ENCODE data around the gene CD22.

CD22 gene

DNA sequence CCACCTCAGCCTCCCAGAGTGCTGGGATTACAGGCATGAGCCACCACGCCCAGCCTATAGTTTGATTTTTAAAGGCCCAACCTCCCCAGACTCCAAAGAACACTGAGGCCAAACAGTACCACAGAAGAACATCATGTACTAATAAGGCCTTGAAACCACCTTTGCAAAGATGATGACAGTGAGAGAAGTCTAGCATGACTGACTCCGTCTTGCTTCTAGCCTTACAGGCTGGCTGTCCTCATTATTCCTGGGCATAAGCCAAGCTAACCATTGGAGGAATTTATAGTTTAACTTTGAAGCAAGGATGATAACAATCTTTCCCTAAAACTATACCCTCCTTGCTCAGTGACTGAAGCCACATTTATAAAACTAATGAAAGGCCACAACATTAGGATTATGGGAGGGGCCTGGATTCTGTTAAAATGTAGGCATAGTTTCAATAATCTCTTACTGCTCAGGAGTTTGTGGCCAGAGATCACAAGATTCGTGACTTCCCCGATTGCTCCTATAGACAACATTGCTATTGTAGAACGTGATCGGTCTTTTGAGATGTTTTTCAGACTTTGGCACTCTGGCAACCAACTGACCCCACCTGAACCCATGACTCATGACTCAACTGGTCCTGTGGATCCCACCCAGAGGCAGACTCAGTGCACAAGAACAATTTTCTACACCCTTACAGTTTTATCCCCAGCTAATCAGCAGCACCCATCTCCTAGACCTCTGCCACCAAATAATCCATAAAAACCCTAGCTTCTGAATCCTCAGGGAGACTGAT is 59.5 kb downstream of the CD22 start:
- DNase-seq (ENCODE audit: extremely low spot score), result no peak
- CTCF ChIA-PET, result no interaction called here
- no peak for TF ChIP-seq PKNOX1 (IDR thresholded peaks at IDR 0.05)
- no peak for TF ChIP-seq LEF1 (IDR thresholded peaks at IDR 0.05; ENCODE audit: borderline replicate concordance)
- TF ChIP-seq FOXA1 (IDR thresholded peaks at IDR 0.05), result no peak
- no peak for TF ChIP-seq HDGF (IDR thresholded peaks at IDR 0.05; ENCODE audit: borderline replicate concordance)
- no peak for TF ChIP-seq BHLHE40 (IDR thresholded peaks at IDR 0.05; ENCODE audit: borderline replicate concordance)
- no peak for TF ChIP-seq NFRKB (IDR thresholded peaks at IDR 0.05)
- no peak for TF ChIP-seq CTBP1 (IDR thresholded peaks at IDR 0.05; ENCODE audit: borderline replicate concordance)
- no peak for TF ChIP-seq TARDBP (IDR thresholded peaks at IDR 0.05)
- TF ChIP-seq FOXK2 (IDR thresholded peaks at IDR 0.05), result no peak
- POLR2A ChIA-PET, result no interaction called here

GRCh38 chr19:35389192-35389861 is 60.3 kb downstream of the CD22 start:
- no peak for DNase-seq (ENCODE audit: extremely low spot score)
- TF ChIP-seq SP1 (IDR thresholded peaks at IDR 0.05) (no peak), ARNT (IDR thresholded peaks at IDR 0.05) (no peak), FOXM1 (IDR thresholded peaks at IDR 0.05; ENCODE audit: borderline replicate concordance) (no peak), SUZ12 (IDR thresholded peaks at IDR 0.05) (no peak), ELF4 (IDR thresholded peaks at IDR 0.05) (no peak), L3MBTL2 (conservative IDR thresholded peaks at IDR 0.05) (no peak), HDGF (IDR thresholded peaks at IDR 0.05; ENCODE audit: borderline replicate concordance) (no peak), CTBP1 (IDR thresholded peaks at IDR 0.05; ENCODE audit: borderline replicate concordance) (no peak), FOXA1 (IDR thresholded peaks at IDR 0.05) (no peak), FOXK2 (IDR thresholded peaks at IDR 0.05) (no peak), PKNOX1 (IDR thresholded peaks at IDR 0.05) (no peak), NFRKB (IDR thresholded peaks at IDR 0.05) (no peak), TARDBP (IDR thresholded peaks at IDR 0.05) (no peak), BHLHE40 (IDR thresholded peaks at IDR 0.05; ENCODE audit: borderline replicate concordance) (no peak), ZNF384 (IDR thresholded peaks at IDR 0.05) (no peak), LEF1 (IDR thresholded peaks at IDR 0.05; ENCODE audit: borderline replicate concordance) (no peak)
- CTCF ChIA-PET, result no interaction called here
- POLR2A ChIA-PET, result no interaction called here

DNA sequence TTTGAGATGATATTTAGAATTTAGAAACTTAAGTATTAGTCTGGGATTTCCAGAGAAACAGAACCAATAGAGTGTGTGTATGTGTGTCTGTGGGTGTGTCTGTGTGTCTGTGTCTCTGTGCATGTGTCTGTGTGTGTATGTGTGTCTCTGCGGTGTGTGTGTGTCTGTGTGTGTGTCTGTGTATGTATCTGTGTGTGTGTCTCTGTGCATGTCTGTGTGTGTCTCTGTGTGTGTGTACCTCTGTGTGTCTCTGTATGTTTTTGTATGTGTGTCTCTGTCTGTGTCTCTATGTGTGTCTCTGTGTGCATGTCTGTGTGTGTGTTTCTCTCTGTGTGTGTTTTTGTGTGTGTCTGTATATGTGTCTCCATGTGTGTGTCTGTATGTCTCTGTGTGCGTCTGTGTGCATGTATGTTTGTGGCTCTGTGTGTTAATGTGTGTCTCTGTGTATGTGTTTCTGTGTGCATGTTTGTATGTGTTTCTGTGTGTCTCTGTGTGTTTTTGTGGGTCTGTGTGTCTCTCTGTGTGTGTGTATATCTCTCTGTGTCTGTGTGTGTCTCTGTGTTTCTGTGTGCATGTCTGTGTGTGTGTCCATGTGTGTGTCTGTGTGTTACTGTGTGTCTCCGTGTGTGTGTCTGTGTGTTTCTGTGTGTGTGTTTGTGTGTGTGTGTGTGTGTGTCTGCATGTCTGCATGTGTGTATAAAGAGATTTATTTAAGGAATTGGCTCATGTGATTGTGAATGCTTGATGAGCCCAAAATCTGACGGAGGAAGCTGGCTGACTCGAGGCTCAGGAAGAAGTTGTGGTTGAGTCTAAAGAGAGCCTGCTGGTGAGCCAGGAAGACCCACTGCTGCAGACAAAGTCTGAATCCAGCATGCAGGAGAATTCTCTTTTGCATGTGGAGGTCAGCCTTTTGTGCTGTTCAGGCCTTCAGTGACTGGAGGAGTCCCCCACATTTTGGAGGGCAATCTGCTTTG is 64.0 kb downstream of the CD22 start:
- CTCF ChIA-PET, result no interaction called here
- TF ChIP-seq ARNT (IDR thresholded peaks at IDR 0.05) (no peak), TARDBP (IDR thresholded peaks at IDR 0.05) (0 out of 2 replicates have a peak, but pooled peaks have one; percentile 25)
- DNase-seq (ENCODE audit: extremely low spot score), result no peak
- POLR2A ChIA-PET, result no interaction called here

DNA sequence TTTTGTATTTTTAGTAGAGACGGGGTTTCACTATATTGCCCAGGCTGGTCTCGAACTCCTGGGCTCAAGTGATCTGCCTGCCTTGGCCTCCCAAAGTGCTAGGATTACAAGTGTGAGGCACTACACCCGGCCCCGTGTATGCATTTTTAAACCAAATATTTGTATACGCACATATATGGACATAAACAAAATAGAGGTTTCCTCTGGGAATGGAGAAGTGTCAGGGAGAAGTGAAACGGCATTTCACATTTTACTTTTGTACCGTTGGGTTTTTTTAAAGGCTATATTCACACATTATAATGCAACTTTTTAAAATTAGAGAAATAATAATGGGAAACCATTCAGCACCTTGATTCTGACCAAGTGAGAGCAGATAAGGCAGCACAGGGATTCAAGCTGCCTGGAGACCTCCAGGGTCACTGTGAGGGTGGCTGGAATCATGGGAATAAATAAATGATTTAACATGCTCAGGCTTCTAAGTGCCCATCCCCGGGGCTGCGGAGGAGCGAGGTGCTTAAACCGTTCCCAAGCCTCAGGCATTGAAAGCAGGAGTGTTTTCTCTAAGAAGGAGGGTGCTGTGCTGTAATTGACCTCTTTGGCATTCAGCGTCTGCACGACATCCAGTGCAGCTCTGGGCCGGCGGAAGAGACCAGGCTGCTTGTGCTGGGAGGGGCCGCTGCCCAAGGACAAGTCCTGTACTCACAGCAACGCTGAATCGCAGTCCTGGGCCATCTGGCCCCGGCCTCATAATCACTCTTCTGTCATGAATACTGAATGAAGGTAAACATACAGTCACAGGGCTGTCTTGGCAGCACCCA is 66.6 kb downstream of the CD22 start:
- CTCF ChIA-PET, result no interaction called here
- DNase-seq (ENCODE audit: extremely low spot score), result no peak

DNA sequence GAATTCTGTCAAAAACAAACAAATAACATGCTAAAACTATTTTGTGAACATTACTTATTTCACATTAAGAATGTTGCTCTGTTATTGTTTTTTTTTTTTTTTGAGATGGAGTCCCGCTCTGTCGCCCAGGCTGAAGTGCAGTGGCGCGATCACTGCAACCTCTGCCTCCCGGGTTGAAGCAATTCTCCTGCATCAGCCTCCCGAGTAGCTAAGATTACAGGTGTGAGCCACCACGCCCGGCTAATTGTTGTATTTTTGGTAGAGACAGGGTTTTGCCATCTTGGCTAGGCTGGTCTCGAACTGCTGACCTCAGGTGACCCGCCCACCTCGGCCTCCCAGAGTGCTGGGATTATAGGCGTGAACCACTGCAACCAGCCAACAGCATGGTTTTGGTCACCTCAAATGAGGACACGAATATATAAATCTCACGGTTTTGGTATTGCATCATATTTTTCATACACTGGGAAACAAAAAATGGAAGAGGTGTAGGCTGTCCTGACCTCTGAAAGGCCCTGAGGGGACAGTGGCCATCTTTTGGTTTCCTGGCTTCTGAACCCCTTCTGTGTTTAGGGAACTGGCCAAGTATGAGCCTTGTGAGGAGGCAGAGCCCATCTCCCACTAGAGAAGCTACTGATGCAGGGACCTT is 67.4 kb downstream of the CD22 start:
- POLR2A ChIA-PET, result no interaction called here
- CTCF ChIA-PET, result no interaction called here
- TF ChIP-seq CTBP1 (IDR thresholded peaks at IDR 0.05; ENCODE audit: borderline replicate concordance) (no peak), BHLHE40 (IDR thresholded peaks at IDR 0.05; ENCODE audit: borderline replicate concordance) (no peak), LEF1 (IDR thresholded peaks at IDR 0.05; ENCODE audit: borderline replicate concordance) (no peak), ARNT (IDR thresholded peaks at IDR 0.05) (no peak), L3MBTL2 (conservative IDR thresholded peaks at IDR 0.05) (no peak), FOXA1 (IDR thresholded peaks at IDR 0.05) (no peak), SP1 (IDR thresholded peaks at IDR 0.05) (no peak), NFRKB (IDR thresholded peaks at IDR 0.05) (no peak), FOXM1 (IDR thresholded peaks at IDR 0.05; ENCODE audit: borderline replicate concordance) (no peak), PKNOX1 (IDR thresholded peaks at IDR 0.05) (no peak)
- DNase-seq (ENCODE audit: extremely low spot score), result no peak

More for the DNA sequence above, 66.6 kb downstream of the CD22 start:
- TF ChIP-seq FOXK2 (IDR thresholded peaks at IDR 0.05) (no peak), ARNT (IDR thresholded peaks at IDR 0.05) (no peak), L3MBTL2 (conservative IDR thresholded peaks at IDR 0.05) (no peak)
- POLR2A ChIA-PET, result no interaction called here

Measured in HEK293T (cell line).